ENCODE results near the gene USP10.
A peak's percentile ranks its signal among the peaks of the same experiment; 100 is the strongest.
"Not testable (repeated sequence)": the region's sequence is repeated elsewhere in the genome, so short reads cannot be mapped to it uniquely, and the experiment has no call there.

The USP10 gene

DNA sequence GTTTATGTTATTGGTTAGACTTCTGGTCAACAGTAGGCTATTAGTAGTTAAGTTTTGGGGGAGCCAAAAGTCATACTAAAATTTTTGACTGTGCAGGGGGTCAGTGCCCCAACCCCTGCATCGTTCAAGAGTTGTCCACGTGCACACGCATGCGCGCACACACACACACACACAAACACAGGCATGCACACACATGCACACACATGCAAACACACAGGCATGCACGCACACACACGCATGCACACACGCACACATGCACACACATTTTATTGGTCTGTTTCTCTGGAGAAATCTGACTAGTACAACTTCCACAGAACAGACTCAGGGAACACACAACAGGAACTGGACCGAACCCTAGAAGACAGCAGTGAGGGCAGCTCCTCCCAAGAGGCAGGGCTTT is 24.4 kb upstream of the USP10 start:
- no peak for DNase-seq

DNA sequence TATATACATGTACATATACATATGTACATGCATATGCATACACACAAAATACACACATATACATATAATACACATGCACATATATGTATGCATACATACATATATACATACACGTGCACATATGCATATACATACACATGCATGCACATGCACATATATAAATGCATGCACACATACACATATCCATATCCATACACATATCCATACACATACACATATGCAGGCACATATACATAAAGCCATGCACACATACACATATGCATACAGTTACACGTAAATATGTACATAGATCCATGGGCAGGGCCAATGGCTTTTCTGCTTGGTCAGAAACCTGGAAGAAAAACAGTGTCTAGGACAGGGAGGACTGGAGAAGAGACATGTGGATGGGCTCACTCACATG is 23.9 kb upstream of the USP10 start:
- no peak for DNase-seq

DNA sequence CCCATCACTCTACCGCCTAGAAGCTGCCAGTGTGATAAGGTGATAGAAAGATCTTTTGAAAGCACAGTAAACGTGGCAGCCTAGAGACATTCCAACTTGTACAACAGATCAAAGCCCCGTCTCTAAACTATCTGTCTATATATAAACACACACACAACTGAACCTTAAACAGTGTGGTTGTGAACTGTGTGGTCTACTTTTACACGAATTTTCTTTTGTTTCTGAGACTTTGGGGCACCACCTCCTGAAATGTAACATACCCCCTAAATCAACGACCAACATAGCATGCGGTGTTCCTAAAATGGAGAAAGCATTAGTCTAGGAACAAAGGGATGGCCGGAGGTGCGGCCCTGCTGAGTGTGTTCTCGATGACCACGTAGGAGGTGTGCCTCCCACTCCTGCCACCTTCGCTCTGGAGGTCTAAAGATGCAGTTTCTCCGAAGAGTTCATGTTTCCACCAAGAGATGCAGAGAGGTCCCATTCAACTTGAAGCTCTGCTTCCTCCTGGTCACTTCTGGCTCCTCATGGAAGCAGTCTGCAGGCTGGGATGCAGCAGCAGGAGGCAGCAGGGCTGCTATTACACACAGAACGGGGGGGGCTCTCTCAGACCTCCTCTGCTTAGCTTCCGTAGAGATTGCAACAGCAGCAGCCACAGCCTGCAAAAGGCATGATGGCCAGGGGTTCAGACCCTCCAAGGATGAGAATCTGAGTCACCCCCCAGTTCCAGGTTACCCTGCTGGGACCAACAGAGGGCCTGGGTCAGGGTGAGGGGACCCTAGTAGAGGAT is 22.6 kb upstream of the USP10 start:
- DNase-seq = no peak

DNA sequence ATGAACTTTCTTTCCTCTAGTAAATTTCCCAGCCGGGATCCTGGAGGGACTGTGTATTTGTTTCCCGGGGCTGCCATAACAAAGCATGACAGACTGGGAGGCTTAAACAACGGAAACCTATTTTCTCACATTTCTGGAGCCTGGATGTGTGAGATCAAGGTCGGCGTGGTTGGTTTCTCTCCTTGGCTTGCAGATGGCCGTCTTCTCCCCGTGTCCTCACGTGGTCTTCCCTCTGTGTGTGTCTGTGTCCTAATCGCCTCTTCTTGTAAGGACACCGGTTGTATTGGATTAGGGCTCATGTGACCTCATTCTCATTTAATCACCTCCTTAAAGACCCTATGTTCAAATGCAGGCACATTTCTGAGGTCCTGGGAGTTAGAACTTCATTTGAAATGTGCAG is 22.0 kb upstream of the USP10 start:
- DNase-seq = no peak

DNA sequence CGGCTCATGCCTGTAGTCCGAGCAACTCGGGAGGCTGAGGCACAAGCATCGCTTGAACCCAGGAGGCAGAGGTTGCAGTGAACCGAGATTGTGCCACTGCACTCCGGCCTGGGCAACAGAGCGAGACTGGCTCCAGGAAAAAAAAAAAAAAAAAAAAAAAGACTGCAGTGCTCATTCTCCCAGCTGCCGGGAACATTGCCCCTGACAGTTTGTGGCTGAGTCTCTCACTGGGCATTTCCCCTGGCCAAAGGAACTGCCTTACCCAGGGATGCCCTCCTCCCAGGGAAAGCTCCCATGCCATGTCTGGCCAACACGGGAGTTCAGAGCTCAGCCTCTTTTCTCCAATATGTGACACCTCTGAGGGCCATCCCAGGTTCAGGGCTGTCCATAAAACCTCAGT is 21.3 kb upstream of the USP10 start:
- no peak for DNase-seq

DNA sequence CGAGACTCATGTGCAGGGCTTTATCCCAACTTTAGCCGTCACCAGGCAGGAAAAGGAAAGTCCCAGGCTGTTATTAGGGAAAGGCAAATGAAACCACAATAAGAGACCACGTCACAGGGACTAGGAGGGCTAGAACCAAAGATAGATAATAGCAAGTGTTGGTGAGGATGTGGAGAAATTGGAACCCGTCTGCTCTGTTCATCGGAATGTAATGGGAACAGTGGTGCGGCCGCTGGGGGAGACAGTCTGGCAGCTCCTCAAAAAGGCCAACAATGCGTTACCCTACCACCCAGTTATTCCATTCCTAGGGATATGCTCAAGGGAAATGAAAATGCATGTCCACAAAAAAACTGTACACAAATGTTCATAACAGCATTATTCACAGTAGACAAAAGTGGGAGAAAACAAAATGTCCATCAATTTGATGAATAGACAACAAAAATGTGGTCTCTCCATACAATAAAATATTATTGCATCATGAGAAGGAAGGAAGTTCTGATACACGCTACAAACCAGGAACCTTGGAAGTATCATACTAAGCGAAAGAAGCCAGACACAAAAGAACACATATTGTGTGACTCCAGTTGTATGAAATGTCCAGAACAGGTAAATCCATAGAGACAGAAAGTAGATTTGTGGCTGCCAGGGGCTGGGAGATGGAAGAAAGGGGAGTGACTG is 19.5 kb upstream of the USP10 start:
- no peak for DNase-seq

DNA sequence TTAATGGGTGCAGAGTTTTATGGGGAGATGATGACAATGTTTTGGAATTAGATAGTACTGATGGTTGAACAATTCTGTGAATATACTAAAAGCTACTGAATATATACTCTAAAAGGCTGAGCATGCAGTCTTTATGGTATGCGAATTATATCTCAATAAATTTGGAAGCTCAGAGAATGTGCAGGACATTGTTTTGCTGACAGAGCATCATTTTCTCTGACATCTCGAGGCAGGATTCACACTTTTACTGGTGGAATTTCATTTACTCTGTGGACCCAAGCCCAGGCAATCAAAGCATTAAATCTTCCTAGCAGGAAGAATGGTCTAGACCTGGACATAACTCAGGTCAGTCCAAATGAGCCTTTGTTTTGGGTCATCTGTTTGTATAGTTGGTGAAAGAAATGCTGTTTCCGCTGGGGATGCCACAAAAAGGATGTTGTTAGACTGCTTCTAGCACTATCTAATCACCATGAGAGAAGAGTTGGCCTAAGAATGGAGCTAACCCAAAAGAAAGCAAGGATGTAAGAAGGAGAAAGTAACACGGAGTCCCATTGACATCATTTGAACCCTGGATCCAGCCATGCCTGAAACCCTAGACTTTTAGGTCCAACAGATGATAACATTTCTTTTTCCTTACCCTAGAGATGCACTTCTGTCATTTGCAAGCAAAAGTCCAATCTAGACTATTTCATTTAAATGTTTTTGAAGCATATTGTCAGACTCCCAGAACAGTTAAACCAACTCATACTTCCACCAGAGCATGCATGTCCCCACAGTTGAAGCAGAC is 18.8 kb upstream of the USP10 start:
- DNase-seq = no peak

DNA sequence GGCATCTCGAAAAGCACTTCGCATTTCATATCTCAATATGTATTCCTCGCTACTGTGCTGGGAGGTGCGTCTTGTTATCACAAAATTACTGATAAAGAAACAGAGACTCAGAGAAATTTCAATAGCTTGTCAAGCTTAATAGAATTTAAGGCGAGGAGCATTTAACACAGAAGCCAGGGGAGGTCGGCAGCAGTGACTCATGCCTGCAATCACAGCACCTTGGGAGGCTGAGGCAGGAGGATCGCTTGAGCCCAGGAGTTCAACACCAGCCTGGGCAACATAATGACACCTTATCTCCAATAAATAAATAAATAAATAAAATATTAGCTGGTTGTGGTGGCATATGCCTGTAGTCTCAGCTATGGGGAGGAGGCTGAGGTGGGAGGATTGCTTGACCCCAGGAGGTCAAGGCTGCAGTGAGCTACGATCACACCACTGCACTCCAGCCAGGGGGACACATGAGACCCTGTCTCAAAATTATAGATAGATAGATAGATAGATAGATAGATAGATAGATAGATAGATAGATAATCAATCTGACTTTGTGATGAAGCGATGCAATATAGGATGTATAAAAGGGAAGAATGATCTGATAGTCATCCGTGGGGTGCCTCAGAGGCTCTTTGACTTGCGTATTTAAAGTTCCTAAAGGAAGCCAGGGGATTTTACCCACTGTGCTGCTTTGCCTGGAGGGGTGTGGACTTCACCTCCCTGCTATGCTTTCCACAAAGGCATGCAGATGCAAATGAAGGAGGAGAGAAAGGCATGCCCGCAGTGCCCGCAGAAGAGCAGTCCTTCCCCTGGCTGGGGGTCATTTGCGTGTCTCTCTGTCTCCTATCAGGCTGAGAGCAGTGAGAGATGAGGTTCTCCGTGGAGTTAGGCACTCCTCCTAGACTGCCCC is 15.9 kb upstream of the USP10 start:
- DNase-seq = no peak

DNA sequence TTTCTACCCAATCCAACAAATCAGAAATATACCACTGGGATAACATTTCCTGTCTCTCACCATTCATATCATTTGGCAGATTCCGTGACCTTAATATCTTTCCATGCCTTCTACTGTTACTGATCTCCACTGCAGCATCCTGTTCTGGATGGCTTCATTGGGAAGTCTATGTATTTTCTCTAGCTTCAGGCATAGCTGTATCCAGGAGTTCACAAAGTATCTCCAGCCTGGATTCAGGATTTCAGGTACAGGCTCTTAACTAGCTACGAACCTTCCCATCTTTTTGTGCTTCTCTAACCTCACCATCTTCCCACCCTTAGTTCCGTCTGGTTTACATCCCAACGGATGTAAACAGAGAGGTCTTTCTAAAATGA is 15.2 kb upstream of the USP10 start:
- no peak for DNase-seq

DNA sequence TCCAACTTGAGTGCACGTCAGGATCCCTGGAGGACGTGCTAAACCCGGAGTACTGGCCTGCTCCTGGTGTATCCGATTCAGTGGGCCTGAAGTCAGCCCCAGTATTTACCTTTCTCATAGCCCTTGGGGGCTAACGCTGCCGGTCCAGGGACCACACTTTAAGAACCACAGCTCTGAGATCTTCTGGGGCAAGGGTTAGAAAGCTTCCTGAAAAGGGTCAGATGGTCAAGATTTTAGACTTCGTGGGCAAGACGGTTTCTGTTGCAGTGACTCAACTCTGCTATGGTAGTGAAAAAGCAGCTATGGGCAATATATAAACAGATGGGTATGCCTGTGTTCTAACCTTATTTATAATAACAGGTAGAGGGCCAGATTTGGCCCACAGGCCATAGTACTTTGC is 14.6 kb upstream of the USP10 start:
- DNase-seq = no peak

DNA sequence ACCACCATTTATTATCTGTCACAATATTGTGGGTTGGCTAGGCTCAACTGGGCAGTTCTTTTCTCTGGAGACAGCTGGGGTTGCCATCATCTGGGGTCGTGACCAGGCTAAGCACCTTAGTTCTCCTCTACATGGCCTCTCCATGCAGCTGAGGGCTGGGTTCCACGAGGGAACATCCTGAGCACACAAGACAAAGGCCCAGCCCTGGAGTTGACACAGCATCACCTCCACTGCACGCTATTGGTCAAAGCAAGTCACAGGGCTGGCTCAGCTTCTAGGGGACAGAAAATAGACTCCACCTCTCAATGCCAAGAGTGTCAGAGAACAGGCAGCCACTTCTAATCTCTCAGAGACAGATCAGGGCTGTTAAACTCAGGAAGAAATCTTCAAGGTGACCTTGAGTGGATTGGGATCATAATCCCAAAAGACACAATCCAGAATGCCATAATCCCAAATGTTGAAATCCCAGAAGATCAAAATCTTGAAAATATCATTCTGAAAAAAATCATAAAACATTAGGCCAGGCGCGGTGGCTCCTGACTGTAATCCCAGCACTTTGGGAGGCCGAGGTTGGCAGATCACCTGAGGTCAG is 13.0 kb upstream of the USP10 start:
- DNase-seq = no peak

DNA sequence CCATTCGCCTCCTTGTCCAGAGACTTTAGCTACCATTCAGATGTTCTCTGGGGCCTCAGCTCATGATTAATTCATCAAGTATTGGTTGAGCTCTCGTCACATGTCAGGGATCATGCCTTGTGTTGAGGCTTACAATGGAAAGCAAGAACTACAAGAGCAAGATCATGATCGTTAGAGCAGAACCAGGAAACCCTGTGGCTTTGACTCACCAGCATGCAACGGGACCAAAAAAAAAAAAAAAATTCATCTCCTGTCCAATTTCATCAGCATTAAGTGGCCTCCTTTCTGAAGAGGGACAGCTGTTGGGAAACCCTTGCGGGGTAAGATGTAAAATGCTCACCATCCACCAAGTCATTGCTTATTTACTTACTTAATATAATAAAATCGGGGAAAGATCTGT is 12.1 kb upstream of the USP10 start:
- no peak for DNase-seq

DNA sequence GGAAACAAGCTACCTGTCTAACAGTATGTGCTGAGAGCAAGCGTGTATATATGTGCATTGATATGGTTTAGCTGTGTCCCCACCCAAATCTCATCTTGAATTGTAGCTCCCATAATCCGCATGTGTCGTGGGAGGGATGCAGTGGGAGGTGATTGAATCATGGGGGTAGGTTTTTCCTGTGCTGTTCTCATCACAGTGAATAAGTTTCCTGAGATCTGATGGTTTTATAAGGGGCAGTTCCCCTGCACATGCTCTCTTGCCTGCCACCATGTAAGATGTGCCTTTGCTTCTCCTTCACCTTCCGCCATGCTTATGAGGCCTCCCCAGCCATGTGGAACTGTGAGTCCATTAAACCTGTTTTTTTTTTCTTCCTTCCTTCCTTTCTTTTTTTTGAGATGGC is 11.6 kb upstream of the USP10 start:
- not testable (repeated sequence) for DNase-seq

DNA sequence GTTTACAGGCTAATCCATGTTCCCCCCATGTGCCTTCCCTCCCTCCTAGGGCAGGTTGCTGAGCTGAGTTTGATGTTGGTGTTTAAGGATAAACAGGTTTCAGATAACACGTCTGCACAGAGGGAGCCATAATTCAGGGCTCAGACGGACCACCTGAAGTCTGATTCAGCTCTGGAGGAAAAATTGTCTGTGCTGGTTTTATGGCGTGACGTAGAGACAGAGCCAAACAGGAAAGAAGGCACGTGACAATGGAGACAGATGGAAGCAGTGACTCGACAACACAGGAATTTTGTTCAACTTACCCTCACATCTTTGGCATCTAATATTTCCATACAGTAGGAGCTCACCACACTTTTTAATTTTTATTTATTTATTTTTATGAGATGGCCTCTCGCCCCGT is 10.7 kb upstream of the USP10 start:
- DNase-seq = no peak

DNA sequence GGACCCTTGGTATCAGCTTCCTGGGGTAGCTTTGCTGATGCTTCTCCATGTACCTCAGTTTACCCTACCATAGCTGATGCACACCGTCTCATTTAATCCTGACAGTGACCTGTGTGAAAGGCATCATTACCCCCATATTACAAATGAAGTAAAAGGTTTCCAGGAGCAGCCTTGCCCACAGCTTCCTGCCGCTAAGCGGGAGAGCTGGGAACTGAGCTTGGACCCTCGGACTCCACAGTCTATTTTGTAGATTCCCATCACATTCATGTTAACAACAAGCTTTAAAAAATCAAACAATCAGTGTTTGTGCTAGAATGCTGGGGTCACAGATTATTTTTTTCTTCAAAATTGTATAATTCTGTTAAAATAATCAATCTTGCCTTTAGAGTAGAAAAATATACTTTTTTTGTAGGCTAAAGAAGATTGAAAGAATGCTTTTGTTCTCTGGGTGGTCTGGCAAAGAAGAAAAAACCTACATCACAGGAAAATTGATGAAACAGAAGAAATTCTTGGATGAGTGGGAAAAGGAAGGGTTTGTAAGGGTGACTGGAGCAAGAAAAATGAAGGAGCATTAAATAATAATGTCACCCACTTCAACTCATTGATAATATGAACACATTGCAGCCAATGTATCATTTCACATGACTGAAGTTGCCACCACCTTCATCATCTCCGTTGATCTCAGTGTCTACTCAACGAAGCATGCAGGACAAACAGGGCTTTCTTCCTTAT is 9.5 kb upstream of the USP10 start:
- DNase-seq = no peak

DNA sequence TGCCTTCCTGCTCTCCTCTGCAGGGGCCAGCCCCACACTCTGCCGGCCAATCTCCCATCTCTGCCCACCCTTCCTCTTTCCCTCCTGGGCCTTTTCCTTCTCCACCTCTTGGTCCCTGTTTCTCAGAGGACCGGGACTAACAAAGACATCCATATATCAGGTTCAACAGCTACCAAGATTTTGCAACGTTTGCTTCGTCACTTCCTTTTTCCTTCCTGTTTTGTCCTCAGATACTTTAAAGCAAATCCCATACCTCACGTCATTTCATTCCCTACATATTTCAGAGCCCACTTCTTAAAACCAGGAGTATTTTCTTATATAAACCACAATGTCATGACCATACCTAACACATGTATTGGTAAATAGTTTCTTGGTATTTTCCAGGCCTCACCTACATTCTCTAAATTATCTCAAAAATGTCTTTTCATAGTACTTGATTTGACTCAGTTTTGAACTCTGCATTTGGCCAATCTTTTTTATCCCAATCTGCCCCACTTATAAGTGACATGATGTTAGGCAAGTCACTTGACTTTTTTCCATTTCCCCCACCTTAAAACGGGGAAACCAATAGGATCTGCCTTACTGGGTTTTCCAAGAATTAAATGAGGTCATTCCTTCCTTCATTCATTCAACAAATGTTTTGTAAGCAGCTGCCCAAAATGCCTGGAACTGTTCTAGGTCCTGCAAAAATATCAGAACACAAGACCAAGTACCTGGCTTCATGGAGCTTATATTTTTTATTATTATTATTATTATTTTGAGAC is 7.2 kb upstream of the USP10 start:
- no peak for DNase-seq

DNA sequence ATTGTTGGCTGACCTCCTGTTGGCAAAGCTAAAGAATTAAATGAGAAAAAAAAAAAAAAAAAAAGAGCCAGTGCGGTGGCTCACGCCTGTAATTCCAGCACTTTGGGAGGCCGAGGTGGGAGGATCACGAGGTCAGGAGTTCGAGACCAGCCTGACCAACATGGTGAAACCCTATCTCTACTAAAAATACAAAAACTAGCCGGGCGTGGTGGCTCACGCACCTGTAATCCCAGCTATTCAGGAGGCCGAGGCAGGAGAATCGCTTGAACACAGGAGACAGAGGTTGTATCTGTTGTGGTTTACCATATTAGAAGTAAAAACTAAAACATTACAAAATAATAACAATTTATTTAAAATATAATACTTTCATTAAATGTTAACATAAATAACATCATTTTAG is 5.9 kb upstream of the USP10 start:
- not testable (repeated sequence) for DNase-seq

DNA sequence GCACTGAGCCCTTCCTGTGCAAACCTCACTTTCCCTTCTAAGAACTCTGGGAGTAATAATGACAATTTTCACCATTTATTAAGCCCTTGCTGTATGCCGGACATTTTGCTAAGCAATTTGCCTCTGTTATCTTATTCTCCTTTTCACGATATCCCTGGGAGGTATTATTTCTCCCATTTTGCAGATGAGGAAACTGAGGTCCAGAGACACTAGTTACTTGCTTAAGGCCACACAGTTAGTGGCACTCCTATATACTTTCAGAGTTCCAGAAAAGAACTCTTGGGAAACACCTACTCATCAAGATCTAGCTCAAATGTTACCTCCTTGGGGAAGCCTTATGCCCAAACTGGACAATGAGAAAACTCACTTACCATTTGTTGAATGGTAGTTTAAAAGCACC is 4.8 kb upstream of the USP10 start:
- no peak for DNase-seq

DNA sequence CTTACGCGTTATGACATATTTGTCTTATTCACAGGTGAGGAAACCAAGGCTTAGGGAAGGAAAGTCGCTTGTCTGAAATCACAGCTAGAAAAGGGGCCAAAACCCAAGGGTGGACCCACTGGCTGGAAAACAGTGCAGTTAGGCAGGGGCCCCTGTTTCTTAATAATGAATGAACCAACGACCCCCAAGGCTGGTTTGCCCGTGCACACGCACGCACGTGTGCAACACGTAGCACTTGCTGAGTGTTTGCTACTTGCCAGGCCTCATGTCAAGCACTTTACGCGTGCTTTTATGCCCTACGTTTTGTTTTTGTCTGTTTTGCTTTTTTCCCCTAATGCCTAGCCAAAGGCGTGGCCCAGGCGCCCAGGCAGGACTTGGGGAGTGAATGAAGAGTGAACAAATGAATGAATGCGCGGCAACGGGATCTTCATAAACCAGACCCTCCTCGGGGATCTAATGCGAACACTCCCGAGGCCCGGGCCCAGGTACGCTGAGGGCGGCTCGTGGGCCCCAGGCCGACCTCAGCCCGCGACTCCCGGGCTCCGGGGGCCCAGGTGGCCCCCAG is 571 bp upstream of the USP10 start:
- DNase-seq = peak; percentile 45

DNA sequence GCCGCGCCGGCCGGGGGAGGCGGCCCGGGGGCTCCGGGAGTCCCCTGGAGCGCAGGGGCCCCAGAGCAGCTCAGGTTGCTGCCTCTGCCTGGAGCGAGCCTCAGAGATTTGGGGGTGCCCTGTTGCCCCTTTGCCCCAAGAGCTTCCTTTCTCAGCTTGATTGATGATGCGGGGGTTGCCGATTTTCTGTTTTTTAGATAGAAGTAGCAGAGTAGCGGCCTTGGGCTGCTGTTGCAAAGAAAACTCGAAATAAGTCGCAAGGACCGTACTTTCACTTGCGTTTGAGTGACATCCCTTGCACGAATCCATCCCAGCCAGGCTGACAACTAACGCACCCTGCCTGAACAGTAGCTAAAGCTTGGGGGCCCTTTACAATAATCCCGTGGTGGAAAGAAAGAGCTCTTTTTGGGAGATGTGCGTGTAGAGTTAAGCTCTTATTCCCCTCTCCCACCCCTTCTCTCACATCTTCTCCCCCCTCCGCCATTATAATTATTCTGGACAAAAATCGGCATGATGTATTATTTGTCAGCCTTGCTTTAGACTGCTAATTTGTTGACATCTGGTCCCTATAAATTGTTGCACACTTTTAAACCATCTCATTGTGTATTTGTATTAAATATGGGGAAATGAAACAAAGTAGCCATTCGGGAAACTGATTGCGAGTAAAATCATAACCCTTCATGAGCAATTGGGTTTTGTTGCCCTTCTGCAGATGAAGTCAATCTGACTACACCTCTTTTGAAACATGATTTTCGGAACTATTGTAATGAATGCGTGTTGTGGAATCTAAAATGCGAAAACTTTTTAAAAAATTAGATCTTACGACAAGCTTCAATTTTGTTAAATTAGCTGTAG is 873 bp downstream of the USP10 start:
- peak; percentile 43 for DNase-seq

Measured in stimulated activated CD8-positive, alpha-beta memory T cell treated with anti-CD3 and anti-CD28 coated beads, Interleukin-4, amount 100 ng/mL, for 48 hours (primary cell).